Measurements from ENCODE around the gene CCDC17.

DNA sequence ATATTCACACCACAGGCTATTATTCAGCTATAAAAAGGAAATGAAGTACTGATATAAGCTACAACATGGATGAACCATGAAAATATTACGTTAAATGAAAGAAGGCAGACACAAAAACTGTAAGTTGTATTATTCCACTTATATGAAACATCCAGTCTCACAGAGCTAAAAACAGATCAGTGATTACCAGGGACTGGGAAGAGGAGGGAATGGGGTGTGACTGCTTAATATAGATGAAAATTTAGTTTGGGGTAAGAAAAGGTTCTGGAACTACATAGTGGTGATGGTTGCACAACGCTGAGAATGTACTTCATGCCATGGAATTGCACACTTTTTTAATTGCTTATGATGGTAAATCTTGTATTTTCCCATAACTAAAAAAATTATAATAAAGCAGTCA lies 43.0 kb upstream of the CCDC17 start:
- TF ChIP-seq, protein P1, sequence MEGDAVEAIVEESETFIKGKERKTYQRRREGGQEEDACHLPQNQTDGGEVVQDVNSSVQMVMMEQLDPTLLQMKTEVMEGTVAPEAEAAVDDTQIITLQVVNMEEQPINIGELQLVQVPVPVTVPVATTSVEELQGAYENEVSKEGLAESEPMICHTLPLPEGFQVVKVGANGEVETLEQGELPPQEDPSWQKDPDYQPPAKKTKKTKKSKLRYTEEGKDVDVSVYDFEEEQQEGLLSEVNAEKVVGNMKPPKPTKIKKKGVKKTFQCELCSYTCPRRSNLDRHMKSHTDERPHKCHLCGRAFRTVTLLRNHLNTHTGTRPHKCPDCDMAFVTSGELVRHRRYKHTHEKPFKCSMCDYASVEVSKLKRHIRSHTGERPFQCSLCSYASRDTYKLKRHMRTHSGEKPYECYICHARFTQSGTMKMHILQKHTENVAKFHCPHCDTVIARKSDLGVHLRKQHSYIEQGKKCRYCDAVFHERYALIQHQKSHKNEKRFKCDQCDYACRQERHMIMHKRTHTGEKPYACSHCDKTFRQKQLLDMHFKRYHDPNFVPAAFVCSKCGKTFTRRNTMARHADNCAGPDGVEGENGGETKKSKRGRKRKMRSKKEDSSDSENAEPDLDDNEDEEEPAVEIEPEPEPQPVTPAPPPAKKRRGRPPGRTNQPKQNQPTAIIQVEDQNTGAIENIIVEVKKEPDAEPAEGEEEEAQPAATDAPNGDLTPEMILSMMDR (IDR thresholded peaks at IDR 0.05; ENCODE audit: insufficient read depth, low read depth, low read length), result no peak
- TF ChIP-seq EZH2 (IDR thresholded peaks at IDR 0.05; ENCODE audit: insufficient read depth, low read length), result no peak

Measured in astrocyte (in vitro differentiated cells and primary cell).